GM21723 (cell line): ENCODE measurements around the gene MEF2C.

Experiments
- ATAC-seq: cut with Tn5 transposase; IDR thresholded peaks from one replicate; pipeline ENCODE4 v1.9.1; 2021; ENCODE audit warnings: mild to moderate bottlenecking, moderate library complexity; ENCODE audit not compliant: unreplicated experiment

Gene MEF2C

DNA sequence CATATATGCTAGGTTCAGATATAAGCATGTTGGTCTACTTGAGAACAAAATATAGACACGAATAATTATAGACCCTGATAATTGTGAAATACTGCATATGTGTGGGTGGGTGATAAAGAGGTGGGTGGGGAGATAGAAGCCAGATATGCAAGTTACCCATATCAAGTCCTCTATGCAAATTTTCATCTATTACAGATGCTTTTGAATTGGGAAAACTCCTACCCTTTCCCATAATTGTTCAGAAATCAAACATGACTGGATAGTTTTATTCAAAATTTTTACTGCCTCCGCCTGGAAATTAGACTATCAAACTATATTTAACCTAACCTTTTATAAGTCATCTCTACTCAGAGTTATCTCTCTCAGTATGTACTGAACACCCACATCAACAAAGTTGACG is 157.5 kb downstream of the MEF2C start:
- no peak for ATAC-seq

DNA sequence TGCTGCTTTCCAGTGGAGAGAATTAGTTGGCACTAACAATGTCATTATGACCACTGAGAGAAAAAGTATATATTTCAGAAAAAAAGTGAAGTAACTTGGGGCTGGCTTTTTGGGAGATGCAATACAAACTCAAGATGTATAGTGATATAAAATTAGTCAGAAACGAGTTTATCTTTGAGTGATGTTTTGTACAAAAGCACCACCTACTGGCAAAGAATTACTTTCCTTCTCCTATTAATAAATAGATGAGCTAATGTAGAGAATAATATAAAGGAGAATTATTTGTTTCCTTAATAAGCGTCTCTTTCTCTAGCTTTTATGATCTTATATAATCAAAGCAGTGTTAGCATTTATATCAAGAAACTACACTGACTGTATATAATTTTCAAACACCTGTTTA is 158.8 kb downstream of the MEF2C start:
- ATAC-seq = no peak

DNA sequence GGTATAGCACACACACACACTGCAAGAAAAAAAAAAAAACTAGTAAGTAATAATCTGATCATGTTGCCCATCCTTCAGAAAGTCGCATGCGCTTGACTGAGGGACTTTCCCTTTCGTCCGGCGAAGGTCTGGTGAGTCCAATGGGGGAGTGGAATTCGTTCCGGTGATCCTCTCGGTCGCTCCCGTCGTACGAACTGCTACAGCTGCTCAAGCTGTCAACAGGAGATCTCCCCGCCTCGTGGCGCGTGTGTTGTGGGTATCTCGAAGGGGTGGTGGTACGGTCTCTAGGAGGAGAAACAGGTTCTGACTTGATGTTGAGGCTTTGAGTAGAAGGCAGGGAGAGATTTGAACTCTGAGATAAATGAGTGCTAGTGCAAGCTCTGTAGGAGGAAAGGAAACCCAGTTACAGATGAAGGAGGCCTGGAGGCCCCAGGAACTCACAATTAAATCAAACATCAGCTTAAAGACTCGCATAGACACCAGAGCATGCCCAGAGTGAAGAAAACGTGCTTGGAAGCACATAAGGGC is 160.4 kb downstream of the MEF2C start:
- no peak for ATAC-seq

DNA sequence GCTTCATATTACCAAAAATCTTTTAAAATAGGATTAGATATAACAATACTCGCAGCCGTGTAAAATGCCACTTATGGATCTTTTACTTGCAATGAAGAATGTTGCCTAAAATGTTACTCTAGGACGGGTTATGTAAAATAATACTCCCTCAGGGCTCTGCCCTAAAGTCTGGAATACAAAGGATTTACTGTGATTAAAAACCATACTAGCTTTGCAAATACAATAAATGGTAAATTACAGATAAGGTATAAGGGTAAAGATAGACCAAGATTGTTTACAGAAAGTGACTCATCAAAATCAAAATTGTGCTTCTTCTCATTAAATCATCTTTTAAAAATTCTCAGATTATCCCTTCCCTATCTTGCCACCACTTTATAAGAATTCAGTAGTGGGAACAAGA is 163.6 kb downstream of the MEF2C start:
- no peak for ATAC-seq

DNA sequence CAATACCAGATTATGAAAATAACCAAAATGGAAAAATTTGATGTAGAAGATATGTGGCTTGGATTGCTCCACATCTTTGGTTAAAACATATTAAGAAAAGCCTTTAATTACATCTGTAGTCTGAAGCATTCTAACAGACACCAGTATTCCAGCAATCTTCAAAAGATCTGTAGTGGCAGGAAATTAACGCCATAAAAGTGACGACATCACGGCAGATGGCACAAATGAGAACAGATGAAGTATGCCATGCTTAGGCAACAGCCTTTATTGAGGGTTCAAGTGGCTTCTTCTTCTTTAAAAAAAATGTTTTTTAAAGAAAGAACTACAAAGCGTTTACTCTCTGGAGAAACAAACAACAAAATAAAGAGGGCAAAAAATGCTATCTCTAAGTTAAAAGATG is 164.2 kb downstream of the MEF2C start:
- ATAC-seq = no peak

DNA sequence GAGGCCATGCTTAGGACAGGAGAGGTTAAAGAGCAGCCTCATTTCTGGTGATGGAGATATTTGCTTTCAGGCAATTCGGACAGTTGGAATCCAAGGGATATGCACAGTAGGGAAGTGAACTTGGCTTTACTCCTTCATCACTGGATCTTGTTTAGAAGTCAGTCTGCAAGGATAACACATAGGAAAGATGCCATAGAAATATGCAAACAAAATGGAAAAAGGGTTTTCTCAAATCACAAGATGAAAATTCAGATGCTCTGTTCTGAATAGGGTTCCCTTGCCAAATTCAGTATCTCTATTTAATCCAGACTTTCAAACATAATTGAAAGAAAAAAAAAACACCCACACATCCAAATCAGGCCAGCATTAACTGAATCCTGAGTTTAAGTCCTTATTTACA is 166.9 kb downstream of the MEF2C start:
- ATAC-seq = no peak

DNA sequence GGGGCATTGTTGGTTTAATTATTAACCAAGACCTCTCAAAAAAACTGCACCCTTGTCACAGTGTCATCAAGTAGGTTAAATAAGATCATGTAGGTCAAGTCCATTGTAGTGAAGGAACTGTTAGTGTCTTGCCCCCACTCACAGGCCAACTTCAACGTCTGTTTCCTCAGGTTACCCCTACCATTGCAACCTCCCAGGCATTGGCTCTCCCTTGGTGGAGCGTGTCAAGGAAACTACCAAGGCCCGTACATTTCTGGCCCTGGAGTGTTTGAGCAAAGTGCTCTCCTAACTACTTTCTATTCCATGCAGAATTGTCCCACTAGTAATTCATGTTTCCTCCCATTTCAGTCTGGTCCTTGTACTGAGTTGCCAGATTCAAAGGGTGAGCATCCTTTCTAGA is 167.5 kb downstream of the MEF2C start:
- ATAC-seq = no peak

DNA sequence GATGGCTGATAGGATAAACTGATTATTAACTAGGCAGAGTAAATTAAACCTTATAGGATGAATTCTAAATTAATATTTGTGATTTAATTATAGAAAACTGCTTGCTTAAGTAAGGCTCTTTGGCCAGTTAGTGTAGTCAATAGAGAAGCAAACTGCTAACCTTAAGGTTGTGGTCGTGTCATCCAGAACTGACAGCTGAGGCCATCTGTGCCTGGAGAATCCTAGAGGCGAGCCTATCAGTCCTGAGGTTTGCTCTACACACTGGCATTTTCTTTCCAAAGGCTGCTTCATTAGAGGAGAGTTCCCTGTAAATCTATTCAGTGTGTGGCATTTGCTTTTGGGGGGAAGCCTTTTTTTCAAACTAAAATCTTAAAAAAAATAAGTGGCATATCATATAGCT is 169.2 kb downstream of the MEF2C start:
- ATAC-seq = no peak

DNA sequence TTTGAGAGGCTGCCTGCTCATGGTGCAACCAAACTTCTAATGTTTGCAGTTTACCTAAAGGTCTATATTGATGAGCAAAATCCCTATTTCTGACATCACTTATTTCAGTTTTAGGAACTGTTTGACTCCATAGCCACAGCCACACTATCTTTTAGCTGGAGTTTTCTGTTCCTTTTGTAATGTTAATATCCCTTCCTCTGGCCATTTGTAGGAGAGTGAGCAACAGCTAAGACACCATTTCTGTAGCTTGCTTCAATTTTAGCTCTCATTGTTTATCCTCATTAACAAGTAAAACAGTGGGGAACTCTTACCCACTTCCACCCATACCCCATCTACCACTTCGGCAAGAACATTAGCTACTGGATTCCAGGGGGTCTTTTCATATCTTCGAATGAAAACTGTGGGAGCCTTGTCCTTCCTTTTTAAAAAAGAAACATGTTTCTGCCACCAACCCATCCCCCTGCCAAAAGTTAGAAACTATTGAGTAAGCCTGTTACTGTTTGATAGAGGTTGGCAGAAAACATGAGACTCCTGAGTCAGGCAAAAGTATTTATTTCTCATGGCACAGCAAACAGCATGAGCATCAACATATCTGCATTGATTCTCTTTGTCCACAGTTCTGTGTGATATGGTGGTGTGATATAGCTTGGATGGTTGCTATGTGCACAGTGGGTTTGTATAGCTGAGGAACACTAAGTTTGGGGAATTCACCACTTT is 174.1 kb downstream of the MEF2C start:
- no peak for ATAC-seq

DNA sequence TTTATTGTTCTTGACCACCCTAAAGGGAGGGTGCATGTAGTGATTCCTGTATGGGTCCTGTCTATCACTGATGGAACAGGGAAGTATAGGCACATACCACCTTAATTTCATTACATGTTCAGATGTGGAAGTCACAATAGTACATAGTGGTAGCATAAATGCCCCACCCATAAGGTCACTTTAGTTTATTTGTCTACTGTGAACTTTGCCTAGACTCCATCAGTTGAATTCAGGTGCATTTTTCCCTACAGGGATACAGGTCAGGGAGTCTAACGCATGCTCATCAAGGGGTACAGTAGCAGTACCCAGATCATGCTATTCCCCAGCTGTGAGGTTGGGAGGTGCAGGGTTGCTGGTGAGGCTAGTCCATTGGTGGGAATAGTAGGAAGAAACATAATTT is 175.0 kb downstream of the MEF2C start:
- no peak for ATAC-seq

DNA sequence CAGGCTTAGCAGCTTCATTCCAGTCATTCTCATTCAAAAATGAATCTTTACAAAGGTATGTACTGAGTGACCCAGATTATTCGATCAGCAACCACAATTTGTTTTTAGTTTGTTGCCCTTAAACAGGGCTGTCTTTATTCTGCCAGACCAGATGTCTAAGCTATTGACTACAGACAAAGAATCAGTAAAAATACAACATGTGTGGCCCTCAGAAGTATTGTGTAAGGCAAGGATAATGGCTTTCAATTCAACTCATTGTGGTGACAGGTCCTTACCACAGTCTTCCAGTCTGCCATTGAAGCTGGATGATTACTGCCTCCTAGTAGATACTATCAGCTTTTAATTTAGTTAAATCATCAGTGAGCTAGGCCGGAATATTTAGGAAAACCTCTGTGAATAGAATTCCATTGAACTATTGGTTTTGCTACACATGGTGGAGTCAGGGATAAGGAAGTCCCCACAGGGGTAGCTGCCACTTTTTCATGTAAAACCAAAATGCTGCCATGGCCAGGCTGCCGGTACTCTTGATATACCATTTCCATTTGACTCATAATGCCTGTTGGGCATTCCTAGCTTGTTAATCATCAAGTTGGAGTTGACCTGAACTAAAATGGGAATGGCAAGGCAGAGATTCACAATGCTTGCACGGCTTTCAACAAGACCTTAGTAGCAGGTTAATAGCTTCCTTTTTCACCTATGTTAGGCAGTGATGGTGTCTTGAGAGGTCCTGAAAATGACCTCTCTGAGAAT is 175.6 kb downstream of the MEF2C start:
- no peak for ATAC-seq

DNA sequence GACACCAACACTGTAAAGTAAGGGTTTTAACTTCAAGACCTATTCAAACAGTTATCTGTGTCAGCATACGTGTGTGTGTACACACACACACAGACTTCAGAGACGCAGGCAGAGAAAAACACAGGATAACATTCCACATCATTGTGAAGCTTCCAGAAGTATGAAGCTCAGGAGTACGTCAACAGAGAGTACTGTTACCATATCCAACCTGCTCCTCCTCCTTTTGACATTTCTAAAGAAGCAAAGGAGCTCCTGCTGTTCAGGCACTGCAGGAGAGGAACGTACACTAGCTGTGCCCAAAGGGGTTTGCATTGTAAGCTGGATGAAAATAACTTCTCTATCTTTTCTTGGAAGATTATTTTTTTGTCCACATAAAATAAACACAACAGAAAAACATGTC is 180.7 kb downstream of the MEF2C start:
- ATAC-seq = no peak

DNA sequence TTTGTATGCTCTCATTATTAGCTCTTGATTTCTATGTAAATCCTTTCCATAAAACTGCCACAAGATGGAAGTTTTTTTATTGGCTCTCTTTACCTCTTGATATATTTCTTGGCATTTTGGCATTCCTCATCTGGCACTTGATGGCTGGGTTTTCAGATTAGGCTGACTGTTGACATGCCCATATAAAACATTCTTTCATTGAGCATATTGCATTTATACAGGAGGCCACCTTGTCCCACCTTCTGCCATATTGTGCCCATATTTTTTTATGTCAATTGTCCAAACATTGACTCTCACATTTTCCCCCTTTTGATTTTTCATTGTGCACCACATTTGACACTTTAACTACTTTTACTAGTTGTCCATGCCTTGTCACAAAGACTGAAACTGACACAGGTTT is 182.9 kb downstream of the MEF2C start:
- ATAC-seq = no peak

DNA sequence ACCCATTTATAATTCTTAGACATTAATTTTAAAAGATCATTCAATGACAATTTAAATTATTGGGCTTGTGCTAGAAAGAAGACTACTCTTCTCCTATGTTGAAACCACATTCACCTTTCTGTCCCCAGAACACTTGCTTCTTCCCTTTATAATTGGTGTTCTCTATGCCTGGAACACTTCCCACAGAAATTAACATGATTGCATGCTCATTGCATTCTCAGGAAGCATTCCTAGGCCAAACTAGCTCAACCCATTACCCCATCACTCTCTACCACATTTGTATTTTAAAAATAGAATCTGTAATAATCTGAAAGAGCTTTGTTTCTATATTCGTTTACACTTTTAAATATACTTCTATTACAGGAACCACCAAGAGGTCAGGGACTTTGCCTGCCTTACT is 184.7 kb downstream of the MEF2C start:
- no peak for ATAC-seq

DNA sequence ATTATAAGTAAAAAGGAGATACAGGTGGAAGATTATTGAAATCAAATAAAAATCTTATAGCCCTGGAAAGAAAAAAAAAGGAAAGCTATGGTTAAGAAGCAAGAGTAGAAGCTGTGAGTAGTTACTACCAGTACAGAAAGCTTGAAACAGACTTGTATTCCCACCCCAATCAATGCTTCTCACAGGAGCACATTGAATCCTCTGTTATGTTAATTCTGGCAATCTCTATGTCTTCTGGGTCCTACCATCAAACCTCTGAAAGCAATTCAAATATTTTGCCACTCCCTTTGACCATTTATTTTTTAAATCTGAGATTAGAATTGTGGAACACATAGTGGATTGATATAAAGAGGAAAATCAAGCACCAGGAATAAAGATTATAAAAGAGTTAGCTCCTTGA is 186.5 kb downstream of the MEF2C start:
- ATAC-seq = no peak

DNA sequence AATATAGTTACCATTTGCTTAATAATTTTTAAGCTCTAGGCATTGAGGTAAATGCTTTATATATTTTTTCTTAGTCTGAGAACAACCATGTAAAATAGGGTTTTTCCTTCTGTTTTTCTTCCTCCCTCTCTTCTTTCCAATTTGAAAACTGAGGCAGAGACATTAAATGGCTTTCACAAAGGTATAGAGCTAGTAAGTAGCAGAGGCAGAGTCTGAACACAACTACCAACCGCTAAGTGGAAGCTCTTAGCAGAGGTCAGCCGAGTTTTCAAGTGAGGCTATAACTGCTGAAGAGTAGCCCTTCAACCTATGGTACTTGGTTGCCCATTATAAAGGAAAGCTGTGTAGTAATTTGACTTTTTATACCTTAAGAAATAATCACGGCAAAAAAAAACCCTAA is 187.1 kb downstream of the MEF2C start:
- ATAC-seq = no peak

DNA sequence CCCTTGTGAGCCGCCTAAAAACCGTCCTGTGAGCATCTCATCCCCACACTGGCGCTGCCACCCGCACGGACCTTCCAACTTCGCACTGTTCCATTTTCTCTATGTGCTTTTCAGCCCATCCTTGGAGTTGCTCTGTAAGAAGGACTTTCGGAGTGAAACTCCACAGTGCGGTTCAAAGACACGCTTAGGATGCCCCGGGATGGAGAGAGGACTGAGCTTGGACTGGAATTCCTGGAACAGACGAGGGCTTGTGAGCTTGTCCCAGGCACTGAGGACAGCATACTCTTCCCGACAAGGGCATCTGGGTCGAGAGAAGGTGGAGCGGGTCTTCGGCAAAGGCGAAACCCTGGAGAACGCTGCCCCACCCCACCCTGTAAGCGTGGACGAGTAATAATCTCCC is 187.8 kb downstream of the MEF2C start:
- no peak for ATAC-seq

DNA sequence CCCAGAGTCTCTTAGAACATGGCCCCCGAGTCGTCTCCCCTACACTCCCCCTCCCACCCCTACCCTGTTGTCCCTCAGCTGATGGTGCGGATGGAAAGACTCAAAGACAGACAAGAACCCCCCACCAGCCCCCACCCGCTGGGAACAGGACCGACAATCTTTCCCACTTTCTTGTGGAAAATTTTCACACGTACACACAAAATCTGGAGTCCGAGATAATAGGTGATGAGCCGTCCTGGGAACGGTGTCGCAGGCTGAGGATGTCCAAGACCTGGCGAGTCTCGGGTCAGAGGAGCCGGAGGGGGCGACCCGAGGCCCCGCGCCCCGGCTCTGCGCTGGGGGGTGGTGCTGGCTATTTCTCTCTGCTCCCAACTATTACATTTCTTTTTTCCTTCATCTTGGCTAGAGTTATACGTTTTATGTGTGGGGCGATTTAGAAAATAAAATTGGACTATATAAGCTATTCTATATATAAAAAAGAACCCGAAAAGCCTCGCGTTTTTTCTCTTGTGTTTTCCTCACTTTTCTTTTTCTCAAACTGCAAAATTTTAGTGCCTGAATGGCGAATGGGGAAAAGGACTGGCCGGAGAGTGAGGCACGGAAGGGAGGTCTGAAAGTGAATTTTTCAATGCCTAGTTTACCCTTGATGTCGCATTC is 188.8 kb downstream of the MEF2C start:
- no peak for ATAC-seq

DNA sequence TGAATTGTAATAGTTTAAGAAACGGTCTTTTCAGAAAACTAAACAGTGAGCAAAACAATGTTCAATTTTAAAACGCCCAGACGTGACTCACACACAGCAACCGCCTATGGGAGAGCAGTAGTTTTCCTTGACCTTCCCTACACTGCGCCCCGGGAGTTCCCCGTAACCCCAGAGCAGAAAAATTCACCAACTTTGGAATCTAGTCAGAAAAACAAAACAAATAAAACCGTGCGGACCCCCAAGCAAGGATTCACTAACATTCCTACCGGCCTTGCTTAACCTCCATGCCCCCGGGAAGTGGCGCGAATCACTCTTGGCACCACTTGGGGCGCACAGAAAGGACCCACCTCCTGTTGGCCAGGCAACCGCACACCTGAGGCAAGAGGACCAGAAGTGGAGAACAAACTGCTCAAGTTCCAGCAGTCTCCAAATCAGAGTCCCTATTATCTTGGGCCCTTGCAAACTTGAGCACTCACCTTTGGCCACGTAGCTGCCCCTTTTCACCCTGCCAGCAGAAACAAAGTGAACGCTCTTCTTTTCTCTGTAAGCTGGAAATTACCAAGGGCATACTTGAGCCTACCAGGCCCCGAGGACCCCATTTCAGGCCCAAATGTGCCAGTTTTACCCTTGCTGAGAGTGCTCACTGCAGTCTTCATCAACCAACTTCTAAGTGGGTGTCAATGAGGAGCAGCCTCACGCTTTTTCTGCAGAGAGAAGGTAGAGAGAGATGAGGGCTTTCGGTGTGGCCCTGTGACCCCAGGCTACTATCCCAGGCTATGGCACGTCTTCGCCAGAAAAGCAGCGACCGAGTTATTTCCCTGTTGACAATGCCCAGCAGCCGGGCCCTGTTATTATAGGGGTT is 189.7 kb downstream of the MEF2C start:
- no peak for ATAC-seq

DNA sequence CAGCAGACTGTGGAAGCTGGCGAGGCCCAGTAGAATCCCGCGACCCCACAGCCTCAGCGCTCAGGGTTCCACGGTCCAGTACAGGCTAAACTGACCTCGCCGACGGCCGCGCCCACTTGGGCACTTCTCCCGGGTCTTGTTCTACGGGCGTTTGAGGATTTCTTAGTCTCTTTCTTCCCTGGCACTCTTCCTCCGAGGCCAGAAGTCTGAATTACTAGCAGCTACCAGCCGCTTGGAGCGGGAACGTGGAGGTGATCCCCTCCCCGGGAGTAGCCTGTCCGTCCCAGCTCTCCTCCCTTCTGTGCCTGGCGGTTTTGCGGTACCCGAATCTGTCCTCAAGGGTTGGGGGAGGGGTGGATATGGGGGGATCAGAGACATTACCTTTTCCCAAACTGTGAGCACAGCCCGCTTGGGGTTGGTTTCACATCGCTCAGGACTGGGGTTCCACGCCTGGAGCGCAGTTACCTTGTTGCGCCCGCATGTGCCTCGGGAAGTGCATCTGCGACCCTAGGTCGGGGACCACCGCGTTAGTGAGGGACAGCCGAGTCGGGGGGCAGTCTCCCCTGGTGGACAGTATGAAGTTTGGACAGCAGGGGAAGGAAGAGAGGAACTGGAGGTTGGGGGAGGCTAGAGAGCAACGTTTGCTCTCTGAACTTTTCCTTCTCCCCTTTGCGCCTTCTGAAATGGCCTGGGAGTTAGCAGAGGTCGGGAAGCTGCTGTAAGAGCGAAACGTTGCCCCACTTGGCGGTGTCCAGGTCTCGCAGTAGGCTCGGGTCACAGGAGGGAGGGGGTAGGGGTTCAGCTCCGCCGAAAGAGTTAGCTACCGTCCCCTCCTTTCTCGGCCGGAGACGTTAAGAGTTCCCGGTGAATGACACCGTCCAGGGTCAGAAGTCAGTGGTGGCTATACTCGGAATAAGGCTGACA is 190.8 kb downstream of the MEF2C start:
- no peak for ATAC-seq
